T-helper 1 cell treated with Interleukin-12 subunit alpha and Interleukin-12 subunit beta and Interleukin-4 antibody, amounts not matched to agents 30 ng/mL and 1 ng/mL, for 36 hours (primary cell): Measurements from ENCODE around the gene MBD2. TPM values are rescaled to one million over a fixed set of nuclear protein-coding genes. Genes with fewer than 3 reads are reported as not detected.

Experiments
- intact Hi-C: fragments of 100-400 bp; cut with micrococcal nuclease; formaldehyde crosslinking; loops from one replicate; pipeline ENCODE4 v1.15.1; 2024
- total RNA-seq: library from RNA; stranded (reverse); gene quantifications from 2 replicates; pipeline ENCODE4 v1.2.3, GENCODE V29; 2022

The MBD2 gene
- total RNA-seq, 1 donor from 2014 or later, result 140 TPM

GRCh38 chr18:54203914-54204313 is 20.6 kb downstream of the MBD2 start:
- intact Hi-C loops, result no loop called here

GRCh38 chr18:54202851-54203250 is 21.6 kb downstream of the MBD2 start:
- intact Hi-C loops, result no loop called here

GRCh38 chr18:54197747-54198411 is 26.6 kb downstream of the MBD2 start:
- intact Hi-C loops, result no loop called here

DNA sequence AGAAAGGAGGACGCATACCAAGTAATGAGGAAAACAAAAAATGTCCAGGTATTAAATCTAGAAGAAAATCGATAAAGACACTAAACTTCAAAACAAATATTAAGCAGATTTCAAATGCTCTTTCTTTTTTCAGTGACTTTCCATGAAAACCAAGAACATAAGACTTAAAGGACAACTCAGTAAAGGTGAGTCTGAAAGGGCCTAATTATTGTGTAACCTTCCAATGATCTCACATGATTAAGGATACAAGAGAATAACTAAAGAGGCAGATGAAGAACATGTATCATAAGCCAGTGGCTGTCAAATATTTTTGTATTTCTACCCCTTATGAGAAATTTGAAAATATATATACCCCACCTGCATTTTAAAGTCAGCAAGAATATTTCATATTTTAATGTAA is 30.7 kb downstream of the MBD2 start:
- intact Hi-C loops, result loop anchor here (1.0 kb wide), 1 partner anchor 10 kb away; no protein-coding TSS in a partner anchor

GRCh38 chr18:54192900-54193299 is 31.6 kb downstream of the MBD2 start:
- intact Hi-C loops, result no loop called here

DNA sequence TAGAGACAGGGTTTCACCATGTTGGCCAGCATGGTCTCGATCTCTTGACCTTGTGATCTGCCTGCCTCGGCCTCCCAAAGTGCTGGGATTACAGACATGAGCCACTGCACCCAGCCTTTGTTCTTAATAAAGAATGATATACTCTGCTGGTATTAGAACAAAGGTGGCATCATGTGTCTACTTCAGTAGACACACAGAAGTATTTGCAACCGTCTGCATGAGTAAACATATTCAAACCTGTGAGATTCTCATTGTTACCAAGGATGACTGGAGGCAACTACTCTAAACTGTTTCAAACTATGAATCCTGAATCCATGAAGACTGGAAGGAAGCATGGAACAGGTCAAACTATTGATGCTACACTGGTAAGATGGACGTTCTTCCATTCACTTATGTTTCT is 32.1 kb downstream of the MBD2 start:
- intact Hi-C loops, result no loop called here

GRCh38 chr18:54191352-54191751 is 33.1 kb downstream of the MBD2 start:
- intact Hi-C loops, result no loop called here

DNA sequence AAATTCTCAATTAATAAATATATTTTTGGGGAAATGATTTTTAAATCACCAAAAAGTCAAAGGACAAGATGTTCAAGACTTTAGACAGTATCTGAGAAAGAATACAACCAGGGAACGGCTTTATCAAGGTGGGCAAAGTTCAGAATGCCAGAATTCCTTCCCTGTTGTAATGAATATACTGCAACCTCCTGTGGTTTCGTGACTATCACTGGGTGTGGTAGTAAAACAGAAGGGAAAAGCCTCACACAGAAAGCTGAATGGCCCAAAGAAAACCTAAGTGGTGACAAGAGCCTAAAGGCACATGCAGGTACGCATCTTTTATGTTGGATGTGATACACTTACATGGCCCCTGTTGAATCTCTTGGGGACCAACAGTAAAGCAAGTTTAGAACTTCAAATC is 37.1 kb downstream of the MBD2 start:
- intact Hi-C loops, result no loop called here

DNA sequence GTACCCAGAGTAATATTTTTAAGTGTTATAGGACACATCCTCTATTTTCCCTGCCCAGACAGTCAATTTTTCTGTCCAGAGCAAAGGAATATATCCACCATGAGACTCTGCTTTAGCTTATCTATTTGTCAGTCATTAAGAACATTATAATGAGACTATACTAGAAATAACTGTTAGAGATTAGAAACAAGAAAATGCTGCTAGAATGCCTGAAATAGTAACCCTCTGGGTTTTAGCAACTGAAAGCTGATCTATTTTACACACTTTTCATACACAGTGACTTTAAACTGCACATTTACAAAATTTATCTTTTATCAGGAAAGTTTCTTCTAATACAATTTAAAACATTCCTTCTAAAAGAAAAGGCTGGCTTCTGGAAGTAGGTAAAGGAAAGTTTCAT is 39.6 kb downstream of the MBD2 start:
- intact Hi-C loops, result loop anchor here (2.0 kb wide), 1 partner anchor 22 kb away; no protein-coding TSS in a partner anchor

- intact Hi-C loops, result loop anchor here (1.0 to 2.0 kb wide), 2 partner anchors 11 to 39 kb away; no protein-coding TSS in a partner anchor
Observed at GRCh38 chr18:54183390-54183789, 41.1 kb downstream of the MBD2 start.

- intact Hi-C loops, result loop anchor here (2.0 kb wide), 1 partner anchor 41 kb away; no protein-coding TSS in a partner anchor
Observed at GRCh38 chr18:54181856-54182602, 42.4 kb downstream of the MBD2 start.

GRCh38 chr18:54173980-54174630 is 50.4 kb downstream of the MBD2 start:
- intact Hi-C loops, result loop anchor here (1.0 to 2.0 kb wide), 2 partner anchors 25 to 96 kb away; no protein-coding TSS in a partner anchor

GRCh38 chr18:54173250-54173649 is 51.2 kb downstream of the MBD2 start:
- intact Hi-C loops, result no loop called here

DNA sequence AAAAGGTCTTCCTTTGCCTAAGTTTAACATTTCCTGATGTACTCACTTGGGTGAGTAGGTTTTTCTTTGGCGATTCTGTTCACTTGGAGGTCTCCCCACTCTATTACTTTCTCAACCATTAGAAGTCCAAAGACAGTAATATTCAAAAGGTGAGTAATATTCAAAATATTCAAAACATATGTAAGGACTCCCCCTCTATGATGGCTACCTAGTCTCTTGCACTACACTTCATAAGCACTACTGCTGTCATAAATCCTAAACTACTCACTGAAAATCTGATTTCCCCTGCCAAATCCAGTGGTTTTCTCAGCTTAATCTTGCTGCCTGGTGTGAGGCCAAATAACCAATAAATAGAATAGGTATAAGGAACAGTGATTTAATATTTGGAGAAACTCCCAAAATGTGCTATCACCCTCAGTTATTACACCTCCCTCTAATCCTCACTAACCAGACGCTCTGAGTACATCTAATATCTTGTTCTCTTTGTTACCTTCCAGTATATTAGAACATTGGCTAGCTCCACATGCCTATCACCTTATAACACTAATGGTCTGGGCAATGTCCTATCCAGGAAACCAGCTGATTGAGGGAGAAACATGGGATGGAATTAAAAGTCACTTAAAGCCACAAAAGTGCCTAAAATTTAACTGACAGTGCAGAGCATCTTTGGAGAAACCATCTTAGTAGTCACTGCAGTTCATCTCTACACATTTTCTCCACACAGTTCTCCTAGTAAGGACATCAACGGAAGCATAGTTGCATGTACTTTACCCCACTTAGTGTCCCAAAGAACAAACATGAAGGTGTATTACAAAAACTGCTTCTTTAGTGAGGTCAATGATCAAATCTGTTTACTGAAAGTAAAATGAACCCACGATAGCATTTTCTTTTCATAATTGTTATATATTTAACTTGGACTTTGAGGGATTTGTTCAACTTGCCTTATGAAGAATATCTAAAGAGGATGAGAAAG is 54.8 kb downstream of the MBD2 start:
- intact Hi-C loops, result no loop called here

- intact Hi-C loops, result no loop called here
Observed at GRCh38 chr18:54165450-54165849, 59.0 kb downstream of the MBD2 start.

GRCh38 chr18:54163453-54163852 is 61.0 kb downstream of the MBD2 start:
- intact Hi-C loops, result loop anchor here (1.0 kb wide), 1 partner anchor 14 kb away; no protein-coding TSS in a partner anchor

DNA sequence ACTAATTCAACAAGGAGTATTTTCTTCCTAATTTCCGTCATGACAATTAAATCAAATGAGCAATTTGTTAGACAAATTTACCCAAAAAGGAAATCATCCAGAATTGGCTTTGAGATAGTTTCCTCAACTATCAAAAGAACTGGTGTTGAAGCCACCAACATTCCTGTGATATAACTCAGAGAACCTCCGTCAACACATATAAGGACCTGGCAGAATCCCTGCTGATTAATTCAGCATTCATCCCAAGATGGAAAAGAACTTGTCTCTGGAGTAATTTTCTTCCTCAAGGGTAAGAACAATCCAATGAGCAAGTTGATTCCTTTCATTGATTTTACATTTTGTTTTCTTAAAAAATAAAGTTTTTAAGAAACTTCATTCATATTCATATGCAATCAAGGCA is 62.0 kb downstream of the MBD2 start:
- intact Hi-C loops, result no loop called here

- intact Hi-C loops, result no loop called here
Observed at GRCh38 chr18:54161267-54161666, 63.2 kb downstream of the MBD2 start.

DNA sequence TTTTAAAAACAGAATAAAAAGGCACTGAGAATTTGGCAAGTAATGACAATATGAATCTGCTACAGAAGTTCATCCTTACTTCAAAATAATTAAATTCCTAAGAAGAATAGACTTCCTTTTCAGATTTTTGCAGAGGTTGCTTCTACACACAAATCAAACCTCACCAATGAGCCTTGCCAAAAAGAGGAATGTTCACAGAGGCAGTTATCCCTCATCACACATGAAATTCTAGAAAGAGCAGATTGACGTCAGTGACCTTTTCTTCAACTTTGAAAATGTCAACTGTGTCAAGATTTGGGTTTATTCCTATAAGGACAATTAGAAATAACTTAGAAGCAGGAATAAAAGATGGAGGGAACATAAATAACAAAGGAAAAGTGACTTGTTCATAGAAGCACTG is 64.6 kb downstream of the MBD2 start:
- intact Hi-C loops, result no loop called here

GRCh38 chr18:54157646-54158385 is 66.7 kb downstream of the MBD2 start:
- intact Hi-C loops, result no loop called here
